NB4 (cell line): ENCODE results near the gene EMP2.

Experiments used
- DNase-seq: peaks from one replicate; pipeline ENCODE4 v3.0.0; 2010; ENCODE audit warnings: low read depth
- H3K4me3 ChIP-seq: one replicate; pipeline ENCODE4 v1.5.1; 2011; ENCODE audit warnings: mild to moderate bottlenecking, low read depth, low read length, moderate library complexity
- CTCF ChIP-seq: IDR thresholded peaks from one replicate; pipeline ENCODE4 v1.5.1; 2012; ENCODE audit warnings: low read depth, low read length
- MYC ChIP-seq: IDR thresholded peaks from 2 replicates; pipeline ENCODE4 v1.6.1; 2011; ENCODE audit warnings: low read depth, low read length
- POLR2A ChIP-seq: IDR thresholded peaks from 2 replicates; pipeline ENCODE4 v1.6.1; 2011; ENCODE audit warnings: mild to moderate bottlenecking; ENCODE audit not compliant: insufficient read length; ENCODE audit errors: extremely low read depth
- TF ChIP-seq, protein P1 (sequence below): IDR thresholded peaks from 2 replicates; pipeline ENCODE4 v1.6.1; 2011; ENCODE audit warnings: low read depth, low read length

The EMP2 gene

GRCh38 chr16:10584981-10585438 is 4.6 kb upstream of the EMP2 start:
- no peak for DNase-seq
- no peak overlapping the region for H3K4me3 ChIP-seq
- TF ChIP-seq CTCF (no peak), MYC (no peak), POLR2A (no peak)
- TF ChIP-seq, protein P1, sequence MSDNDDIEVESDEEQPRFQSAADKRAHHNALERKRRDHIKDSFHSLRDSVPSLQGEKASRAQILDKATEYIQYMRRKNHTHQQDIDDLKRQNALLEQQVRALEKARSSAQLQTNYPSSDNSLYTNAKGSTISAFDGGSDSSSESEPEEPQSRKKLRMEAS, result no peak

- no peak overlapping the region for H3K4me3 ChIP-seq
Measured at GRCh38 chr16:10583269-10583668, 2.9 kb upstream of the EMP2 start.

GRCh38 chr16:10581507-10581906 is 1.1 kb upstream of the EMP2 start:
- DNase-seq, result no peak
- TF ChIP-seq, protein P1, result no peak
- TF ChIP-seq CTCF, result no peak
- TF ChIP-seq MYC, result no peak
- TF ChIP-seq POLR2A, result no peak
- no peak overlapping the region for H3K4me3 ChIP-seq

More at GRCh38 chr16:10583269-10583668, 2.9 kb upstream of the EMP2 start:
- no peak for DNase-seq
- TF ChIP-seq CTCF, result no peak
- TF ChIP-seq MYC, result no peak
- TF ChIP-seq POLR2A, result no peak
- TF ChIP-seq, protein P1, result no peak

GRCh38 chr16:10580883-10581247 is 467 bp upstream of the EMP2 start:
- TF ChIP-seq MYC (no peak), POLR2A (no peak), CTCF (no peak)
- TF ChIP-seq, protein P1, result no peak
- no peak for DNase-seq
- no peak overlapping the region for H3K4me3 ChIP-seq

- DNase-seq, result no peak
- TF ChIP-seq CTCF, result no peak
- TF ChIP-seq, protein P1, result no peak
- TF ChIP-seq MYC, result no peak
- TF ChIP-seq POLR2A, result no peak
- H3K4me3 ChIP-seq, result no peak overlapping the region
Measured at GRCh38 chr16:10579575-10579964, 828 bp downstream of the EMP2 start.

- no peak overlapping the region for H3K4me3 ChIP-seq
- TF ChIP-seq, protein P1, result no peak
- TF ChIP-seq MYC (no peak), CTCF (no peak), POLR2A (no peak)
- DNase-seq, result no peak
Measured at GRCh38 chr16:10578474-10579316, 1.7 kb downstream of the EMP2 start.
